ENCODE results near the gene FGB. TPM values are rescaled to one million over a fixed set of nuclear protein-coding genes. Genes with fewer than 3 reads are reported as not detected.

FGB gene
- total and polyA plus RNA-seq, 2 of the 13 experiments (the other 11 are each of a cell fraction or from before 2014, with no cell fraction given) = 226 to 784 TPM

DNA sequence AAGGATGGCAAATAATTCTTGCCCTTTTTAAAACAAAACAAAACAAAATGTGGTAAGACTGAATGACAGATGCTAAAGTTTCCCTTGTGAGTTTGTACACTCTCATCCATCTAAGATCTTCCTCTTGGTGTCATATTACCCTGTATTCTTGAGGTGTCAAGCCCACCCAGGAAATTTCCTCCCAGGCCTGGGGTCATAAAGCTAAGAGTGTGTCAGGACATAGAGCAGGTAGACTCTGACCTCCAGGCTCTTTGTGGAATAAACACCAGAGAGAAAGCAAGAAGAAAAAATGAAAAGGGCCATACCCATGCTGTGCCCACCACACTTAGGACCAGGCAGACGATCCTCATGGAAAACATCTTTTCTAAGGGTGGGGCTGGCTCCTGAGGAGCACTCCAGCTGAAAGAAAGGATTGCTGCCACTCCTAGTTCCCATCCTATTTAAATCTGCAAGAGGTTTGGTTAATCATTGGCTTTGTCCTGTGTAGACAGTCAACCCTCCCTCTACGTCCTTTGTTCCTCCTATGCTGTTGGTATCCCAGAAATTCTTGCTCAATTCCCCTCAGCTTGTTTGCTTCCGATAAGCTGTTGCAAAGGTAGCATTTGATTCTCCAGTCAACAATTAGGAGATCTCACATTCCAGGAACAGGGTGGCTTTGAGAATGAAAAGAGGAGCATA, 27.7 kb downstream of the FGB start, which contains the start of gene FGA (continued):
- peak; percentile 87 for TF ChIP-seq TFE3 (CRISPR knock-in tag; IDR thresholded peaks at IDR 0.05)
- peak; percentile 90 for TF ChIP-seq HNRNPUL1 (IDR thresholded peaks at IDR 0.05; ENCODE audit: low read depth, low read length)
- peak; percentile 42; the same call in 1 of the 2 replicates for TF ChIP-seq TFDP1 (CRISPR knock-in tag; IDR thresholded peaks at IDR 0.05; ENCODE audit: borderline replicate concordance)
- peak; percentile 97 for TF ChIP-seq MIER3 (CRISPR knock-in tag; IDR thresholded peaks at IDR 0.05; ENCODE audit: borderline replicate concordance)
- no peak for TF ChIP-seq NFE2L2 (IDR thresholded peaks at IDR 0.05; ENCODE audit: low read length)
- TF ChIP-seq ZNF292 (CRISPR knock-in tag; IDR thresholded peaks at IDR 0.05; ENCODE audit: borderline replicate concordance, low read depth) = peak; percentile 46; the same call in 1 of the 2 replicates
- no peak for TF ChIP-seq ZBTB34 (CRISPR knock-in tag; IDR thresholded peaks at IDR 0.05)
- TF ChIP-seq MIER2 (CRISPR knock-in tag; IDR thresholded peaks at IDR 0.05) = peak; percentile 82; the same call in 1 of the 2 replicates
- TF ChIP-seq ZNF740 (CRISPR knock-in tag; IDR thresholded peaks at IDR 0.05) = no peak
- TF ChIP-seq ZXDC (CRISPR knock-in tag; IDR thresholded peaks at IDR 0.05) = no peak
- TF ChIP-seq ZNF335 (CRISPR knock-in tag; IDR thresholded peaks at IDR 0.05) = peak; percentile 77; the same call in 1 of the 2 replicates
- TF ChIP-seq RBFOX2 (IDR thresholded peaks at IDR 0.05; ENCODE audit: low read depth, low read length) = peak; percentile 84
- TF ChIP-seq PATZ1 (CRISPR knock-in tag; IDR thresholded peaks at IDR 0.05) = peak; percentile 83
- TF ChIP-seq, protein P1, sequence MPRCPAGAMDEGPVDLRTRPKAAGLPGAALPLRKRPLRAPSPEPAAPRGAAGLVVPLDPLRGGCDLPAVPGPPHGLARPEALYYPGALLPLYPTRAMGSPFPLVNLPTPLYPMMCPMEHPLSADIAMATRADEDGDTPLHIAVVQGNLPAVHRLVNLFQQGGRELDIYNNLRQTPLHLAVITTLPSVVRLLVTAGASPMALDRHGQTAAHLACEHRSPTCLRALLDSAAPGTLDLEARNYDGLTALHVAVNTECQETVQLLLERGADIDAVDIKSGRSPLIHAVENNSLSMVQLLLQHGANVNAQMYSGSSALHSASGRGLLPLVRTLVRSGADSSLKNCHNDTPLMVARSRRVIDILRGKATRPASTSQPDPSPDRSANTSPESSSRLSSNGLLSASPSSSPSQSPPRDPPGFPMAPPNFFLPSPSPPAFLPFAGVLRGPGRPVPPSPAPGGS (CRISPR knock-in tag; IDR thresholded peaks at IDR 0.05) = peak; percentile 53; the same call in 1 of the 2 replicates
- TF ChIP-seq STAG1 (CRISPR knock-in tag; IDR thresholded peaks at IDR 0.05) = peak; percentile 33
- no peak for TF ChIP-seq ZNF619 (CRISPR knock-in tag; IDR thresholded peaks at IDR 0.05)
- TF ChIP-seq DNMT3B (CRISPR knock-in tag; conservative IDR thresholded peaks at IDR 0.05) = 0 out of 2 replicates have a peak, but pooled peaks have one; percentile 88
- peak; percentile 75; the same call in 1 of the 2 replicates for TF ChIP-seq ZNF205 (CRISPR knock-in tag; IDR thresholded peaks at IDR 0.05)
- TF ChIP-seq ZNF33B (CRISPR knock-in tag; IDR thresholded peaks at IDR 0.05) = no peak; the same call in 1 of the 2 replicates
